ENCODE data around the gene LIF.

- no peak for TF ChIP-seq CTCF (IDR thresholded peaks at IDR 0.05)
- no peak for TF ChIP-seq POLR2A (IDR thresholded peaks at IDR 0.05)
- TF ChIP-seq EP300 (IDR thresholded peaks at IDR 0.05): no peak
Measured at GRCh38 chr22:30225220-30225927, 21.2 kb downstream of the LIF start.

All from tibial nerve (tissue), 4 donors.